Choroid plexus epithelial cell (primary cell): Measurements from ENCODE around the gene EYS.
A peak's percentile ranks its signal among the peaks of the same experiment; 100 is the strongest.
"Not testable (repeated sequence)": the region's sequence is repeated elsewhere in the genome, so short reads cannot be mapped to it uniquely, and the experiment has no call there.

Experiments used
- DNase-seq: peaks from one replicate; pipeline ENCODE4 v3.0.0-alpha.2; 2010; ENCODE audit warnings: low read depth
- H3K4me3 ChIP-seq: 2 replicates; pipeline ENCODE4 v1.5.1; 2011; ENCODE audit warnings: low read depth, mild to moderate bottlenecking, control low read depth, low read length, moderate library complexity
- TF ChIP-seq, protein P1 (sequence below): conservative IDR thresholded peaks from 2 replicates; pipeline ENCODE4 v1.5.1; 2011; ENCODE audit warnings: low read depth, mild to moderate bottlenecking, control low read depth, inconsistent platforms, low read length, moderate library complexity

EYS gene

DNA sequence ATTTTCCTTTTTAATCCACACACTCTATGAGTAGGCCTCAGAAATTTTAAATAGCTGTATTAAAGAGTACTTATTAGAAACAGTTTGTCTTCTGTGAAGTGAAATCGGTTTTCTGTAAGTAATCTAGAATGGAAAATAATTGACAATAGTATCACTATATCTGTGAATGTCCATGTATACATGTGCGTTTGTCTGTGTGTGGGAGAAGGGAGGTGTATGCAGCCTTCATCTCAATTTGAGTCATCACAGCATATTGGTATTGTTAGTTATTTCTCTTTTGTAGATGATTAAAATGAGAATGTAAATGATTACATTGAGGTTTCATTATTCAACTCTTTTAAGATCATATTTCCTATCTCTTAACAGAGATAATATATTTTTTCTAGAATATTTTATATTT lies 206.0 kb downstream of the EYS start:
- DNase-seq, result no peak
- TF ChIP-seq, protein P1, sequence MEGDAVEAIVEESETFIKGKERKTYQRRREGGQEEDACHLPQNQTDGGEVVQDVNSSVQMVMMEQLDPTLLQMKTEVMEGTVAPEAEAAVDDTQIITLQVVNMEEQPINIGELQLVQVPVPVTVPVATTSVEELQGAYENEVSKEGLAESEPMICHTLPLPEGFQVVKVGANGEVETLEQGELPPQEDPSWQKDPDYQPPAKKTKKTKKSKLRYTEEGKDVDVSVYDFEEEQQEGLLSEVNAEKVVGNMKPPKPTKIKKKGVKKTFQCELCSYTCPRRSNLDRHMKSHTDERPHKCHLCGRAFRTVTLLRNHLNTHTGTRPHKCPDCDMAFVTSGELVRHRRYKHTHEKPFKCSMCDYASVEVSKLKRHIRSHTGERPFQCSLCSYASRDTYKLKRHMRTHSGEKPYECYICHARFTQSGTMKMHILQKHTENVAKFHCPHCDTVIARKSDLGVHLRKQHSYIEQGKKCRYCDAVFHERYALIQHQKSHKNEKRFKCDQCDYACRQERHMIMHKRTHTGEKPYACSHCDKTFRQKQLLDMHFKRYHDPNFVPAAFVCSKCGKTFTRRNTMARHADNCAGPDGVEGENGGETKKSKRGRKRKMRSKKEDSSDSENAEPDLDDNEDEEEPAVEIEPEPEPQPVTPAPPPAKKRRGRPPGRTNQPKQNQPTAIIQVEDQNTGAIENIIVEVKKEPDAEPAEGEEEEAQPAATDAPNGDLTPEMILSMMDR, result no peak
- H3K4me3 ChIP-seq, result no peak overlapping the region

DNA sequence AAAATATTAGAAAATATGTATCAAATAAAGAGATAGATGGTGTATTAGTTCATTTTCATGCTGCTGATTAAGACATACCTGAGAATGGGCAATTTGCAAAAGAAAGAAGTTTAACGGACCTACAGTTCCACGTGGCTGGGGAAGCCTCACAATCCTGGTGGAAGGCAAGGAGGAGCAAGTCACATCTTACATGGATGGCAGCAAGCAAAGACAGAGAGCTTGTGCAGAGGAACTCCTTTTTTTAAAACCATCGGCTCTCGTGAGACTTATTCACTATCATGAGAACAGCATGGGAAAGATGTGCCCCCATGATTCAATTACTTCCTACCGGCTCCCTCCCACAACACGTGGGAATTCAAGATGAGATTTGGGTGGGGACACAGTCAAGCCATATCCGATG lies 223.4 kb downstream of the EYS start:
- not testable (repeated sequence) for DNase-seq, H3K4me3 ChIP-seq

DNA sequence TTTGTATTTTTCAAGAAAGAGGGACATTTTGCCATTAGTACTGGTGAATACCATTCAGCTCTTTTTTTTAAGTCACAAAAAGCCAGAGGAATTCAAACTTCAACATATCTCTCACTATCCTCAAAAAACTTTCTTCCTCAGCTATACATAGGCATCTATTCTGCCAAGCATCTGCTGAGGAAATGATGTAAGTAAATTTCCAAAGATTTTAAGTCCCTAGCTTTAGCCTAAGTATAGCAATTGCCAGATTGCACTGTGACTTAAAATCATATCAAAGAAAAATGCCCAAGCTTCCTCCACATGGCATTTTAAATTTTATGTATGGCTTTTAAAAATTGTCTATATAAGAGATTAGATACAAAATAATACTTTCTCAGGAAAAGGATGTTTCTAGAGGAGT lies 237.4 kb downstream of the EYS start:
- TF ChIP-seq, protein P1, result no peak

DNA sequence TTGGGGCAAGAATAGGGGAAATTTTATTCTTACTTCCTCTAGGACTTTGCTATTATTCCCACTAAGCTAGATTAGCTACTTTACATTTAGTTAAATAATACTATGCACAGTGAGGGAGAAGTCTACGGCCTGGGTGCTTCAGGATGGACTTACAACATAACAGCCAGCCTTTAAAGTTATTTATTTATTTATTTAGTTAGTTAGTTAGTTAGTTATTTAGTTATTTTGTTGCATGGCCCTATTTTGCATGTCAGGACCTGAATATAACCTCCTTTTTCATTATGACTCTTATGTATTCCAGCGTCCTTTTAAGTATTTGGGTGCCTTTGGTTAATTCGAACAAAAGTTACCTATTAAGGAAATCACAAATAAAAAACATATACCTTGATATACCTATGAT lies 238.7 kb downstream of the EYS start:
- no peak overlapping the region for H3K4me3 ChIP-seq

More for the DNA sequence above, 237.4 kb downstream of the EYS start:
- no peak for DNase-seq
- H3K4me3 ChIP-seq, result no peak overlapping the region

DNA sequence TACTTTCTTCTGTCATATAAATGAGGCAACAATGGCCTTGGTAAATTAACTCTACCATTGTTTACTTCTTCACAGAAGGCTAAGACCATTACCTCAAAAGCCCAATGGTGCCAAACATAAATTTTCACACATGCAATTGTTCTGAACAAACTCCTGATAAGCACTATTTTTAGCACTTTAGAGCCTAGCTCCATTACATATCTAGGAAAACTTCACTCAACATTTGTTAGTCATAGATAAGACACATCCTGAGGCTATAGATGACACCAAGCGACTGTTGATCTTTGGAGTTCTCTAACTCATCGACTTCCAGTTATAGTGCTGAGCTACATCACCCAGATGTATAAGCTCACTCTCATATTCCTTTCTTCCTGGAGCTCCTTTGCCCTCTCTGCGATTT lies 245.9 kb downstream of the EYS start:
- peak; percentile 1 for DNase-seq
- TF ChIP-seq, protein P1, result no peak
- H3K4me3 ChIP-seq, result no peak overlapping the region

More for the DNA sequence above, 238.7 kb downstream of the EYS start:
- no peak for DNase-seq
- TF ChIP-seq, protein P1, result no peak

DNA sequence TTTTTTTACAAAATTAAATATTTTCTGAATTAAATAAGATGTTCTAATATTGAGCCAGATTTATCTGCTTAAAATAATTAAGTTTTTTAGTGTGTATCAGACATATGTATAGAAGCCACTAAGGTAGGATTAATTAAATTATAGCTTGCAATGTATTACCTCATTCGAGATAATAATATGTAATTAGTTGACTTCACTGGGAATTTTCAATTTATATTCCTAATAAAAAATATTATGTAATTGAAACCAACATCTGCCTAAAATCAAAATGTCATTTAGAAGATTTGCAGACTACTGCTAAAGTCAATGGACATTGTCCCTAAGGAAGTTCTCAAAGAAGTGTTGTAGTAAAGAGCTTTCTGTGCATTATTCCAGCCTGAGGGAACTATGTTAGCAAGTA lies 254.7 kb downstream of the EYS start:
- no peak for DNase-seq
- H3K4me3 ChIP-seq, result no peak overlapping the region
- TF ChIP-seq, protein P1, result no peak

DNA sequence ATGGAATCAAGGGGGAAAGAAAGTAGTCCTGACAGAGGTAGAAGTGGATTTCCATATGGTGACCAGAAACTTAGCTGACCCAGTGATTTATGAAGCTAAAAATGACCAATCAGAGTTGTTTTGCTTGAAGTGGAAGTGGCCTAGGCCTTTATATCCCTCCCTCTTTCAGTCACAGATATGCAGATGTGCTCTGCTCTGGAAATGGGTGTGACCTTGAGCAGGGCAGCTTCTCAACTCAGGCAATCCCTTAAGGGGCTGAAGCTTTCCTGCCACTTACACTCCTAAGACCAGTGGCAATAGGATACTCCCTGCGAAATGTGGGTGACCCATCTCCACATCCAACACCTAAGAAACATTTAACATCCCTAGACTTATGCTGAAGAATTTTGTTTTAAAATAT lies 256.6 kb downstream of the EYS start:
- no peak overlapping the region for H3K4me3 ChIP-seq
- TF ChIP-seq, protein P1, result no peak
- DNase-seq, result no peak

DNA sequence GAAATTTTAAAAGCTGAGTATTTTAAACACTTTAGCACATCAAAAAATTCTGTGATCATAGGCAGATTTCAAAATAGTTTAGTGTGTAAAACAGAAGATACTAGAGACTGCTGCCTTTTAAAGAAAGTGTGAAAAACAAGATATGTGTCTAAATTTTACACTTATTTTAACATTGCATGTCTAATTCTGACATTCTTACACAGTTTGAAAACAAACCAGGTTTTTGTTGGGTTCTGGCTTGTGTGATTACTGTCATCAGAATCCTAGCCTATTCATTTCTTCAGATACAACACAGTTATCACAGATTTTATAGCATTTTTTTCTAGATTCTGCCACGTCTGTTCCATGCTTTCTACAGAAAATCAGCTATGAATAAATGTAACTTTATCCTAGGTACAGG lies 257.1 kb downstream of the EYS start:
- no peak overlapping the region for H3K4me3 ChIP-seq
- TF ChIP-seq, protein P1, result no peak
- no peak for DNase-seq
